ENCODE data around the gene SUSD1.
"Not testable (repeated sequence)": the region's sequence is repeated elsewhere in the genome, so short reads cannot be mapped to it uniquely, and the experiment has no call there.

SUSD1 gene

GRCh38 chr9:112094241-112094640, 80.9 kb downstream of the SUSD1 start:
- DNase-seq = no peak

- no peak for DNase-seq
Measured at GRCh38 chr9:112093870-112094216, 81.3 kb downstream of the SUSD1 start.

GRCh38 chr9:112093147-112093869, 81.8 kb downstream of the SUSD1 start:
- no peak for DNase-seq

GRCh38 chr9:112091810-112092209, 83.3 kb downstream of the SUSD1 start:
- DNase-seq = no peak

- no peak for DNase-seq
Measured at GRCh38 chr9:112087506-112087905, 87.6 kb downstream of the SUSD1 start.

- DNase-seq = no peak
Measured at GRCh38 chr9:112086627-112087026, 88.5 kb downstream of the SUSD1 start.

- DNase-seq = no peak
Measured at GRCh38 chr9:112084907-112085306, 90.2 kb downstream of the SUSD1 start.

- no peak for DNase-seq
Measured at GRCh38 chr9:112084334-112084733, 90.8 kb downstream of the SUSD1 start.

- no peak for DNase-seq
Measured at GRCh38 chr9:112081918-112082729, 93.0 kb downstream of the SUSD1 start.

- no peak for DNase-seq
Measured at GRCh38 chr9:112080831-112081542, 94.1 kb downstream of the SUSD1 start.

- no peak for DNase-seq
Measured at GRCh38 chr9:112078432-112078831, 96.7 kb downstream of the SUSD1 start.

- DNase-seq = no peak
Measured at GRCh38 chr9:112076814-112077213, 98.3 kb downstream of the SUSD1 start.

- no peak for DNase-seq
Measured at GRCh38 chr9:112075009-112075378, 100.1 kb downstream of the SUSD1 start.

- DNase-seq = peak; percentile 63
Measured at GRCh38 chr9:112074250-112075008, 100.7 kb downstream of the SUSD1 start.

GRCh38 chr9:112073639-112074173, 101.4 kb downstream of the SUSD1 start:
- DNase-seq = not testable (repeated sequence)

- DNase-seq = no peak
Measured at GRCh38 chr9:112072721-112073638, 102.1 kb downstream of the SUSD1 start.

- no peak for DNase-seq
Measured at GRCh38 chr9:112069318-112070169, 105.6 kb downstream of the SUSD1 start.

- DNase-seq = no peak
Measured at GRCh38 chr9:112065806-112066606, 109.1 kb downstream of the SUSD1 start.

GRCh38 chr9:112064871-112065270, 110.2 kb downstream of the SUSD1 start:
- no peak for DNase-seq

- no peak for DNase-seq
Measured at GRCh38 chr9:112063586-112063985, 111.5 kb downstream of the SUSD1 start.

All from stimulated activated CD4-positive, alpha-beta T cell treated with anti-CD3 and anti-CD28 coated beads, Interleukin-12 subunit alpha, Interleukin-12 subunit beta, amount 100 ng/mL, for 4 hours (primary cell).